ENCODE results near the gene RIN3.

- TF ChIP-seq CTCF (IDR thresholded peaks at IDR 0.05) (no peak), POLR2A (IDR thresholded peaks at IDR 0.05) (no peak)
These were observed 32.9 kb downstream of the RIN3 start for GRCh38 chr14:92546347-92547053.
